ENCODE results near the gene GTF2H4.
"Not testable (repeated sequence)": the region's sequence is repeated elsewhere in the genome, so short reads cannot be mapped to it uniquely, and the experiment has no call there.

The GTF2H4 gene

DNA sequence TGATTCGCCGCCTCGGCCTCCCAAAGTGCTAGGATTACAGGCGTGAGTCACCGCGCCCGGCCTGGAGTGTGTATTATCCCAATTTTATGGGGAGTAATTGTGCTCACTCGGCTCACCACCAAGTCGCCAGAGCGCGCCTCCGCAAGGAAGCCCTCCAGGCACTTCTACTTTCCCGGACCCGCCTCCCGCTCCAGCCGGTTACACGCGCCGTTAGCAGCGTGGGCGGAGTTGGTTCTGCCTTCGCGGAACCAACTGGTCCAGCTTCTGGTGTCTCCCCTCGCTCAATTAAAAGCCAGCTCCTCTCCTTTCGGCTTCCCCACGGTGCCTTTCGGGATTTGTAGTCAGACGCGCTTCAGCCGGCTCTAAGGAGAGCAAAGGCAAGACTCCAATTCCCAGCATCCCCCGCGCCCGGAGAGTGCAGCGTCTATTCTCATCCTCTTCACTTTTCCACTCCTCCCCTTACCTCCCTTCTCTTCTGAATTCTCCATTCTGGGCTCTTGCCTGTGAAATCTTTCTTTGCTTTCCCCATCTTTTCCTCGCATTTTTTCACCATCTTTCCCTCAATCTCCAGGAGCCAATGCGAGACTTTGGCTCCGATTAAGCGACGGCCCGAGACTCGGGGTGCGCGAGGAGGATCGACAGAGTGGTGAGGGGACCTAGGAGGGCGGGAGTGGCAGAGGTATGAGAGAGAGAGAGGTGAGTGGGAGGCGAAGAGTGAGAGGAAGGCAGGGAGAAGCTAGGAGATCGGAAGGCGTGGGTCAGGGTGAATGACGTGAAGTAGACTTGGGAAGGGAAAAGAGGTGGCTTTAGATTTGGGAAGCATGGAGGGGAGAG is at the start of gene GTF2H4:
TSS of gene GTF2H4 (plus strand) at position 450 of the 834 bp plus-strand sequence.
- Histone ChIP-seq H3K27me3 (no peaks in the 10 kb centered on the region), H3K36me3 (peaks cover 28 to 39% (median 34%) of the 10 kb centered on the region in 11 experiments), H3K9me3 (replicated peaks in 1 of 11) (no peaks in the 10 kb centered on the region), H3K4me1 (peaks cover 19 to 32% (median 23%) of the 10 kb centered on the region in 10 experiments), H3K4me2 (peak within 1 kb of the TSS; percentile 83 to 97 (median 91)), H3K4me3 (peak within 1 kb of the TSS; percentile 80 to 96 (median 88)), H4K20me1 (peaks cover 0 to 6% (median 0%) of the 10 kb centered on the region in 11 experiments; a peak in 3 of 22 replicates), H3K9ac (peak within 1 kb of the TSS; percentile 77 to 90 (median 84)), H3K27ac (peak within 1 kb of the TSS; percentile 42 to 76 (median 60); a peak in 19 of 22 replicates)
- no peak for TF ChIP-seq Cebpa-rat (IDR thresholded peaks at IDR 0.05)

DNA sequence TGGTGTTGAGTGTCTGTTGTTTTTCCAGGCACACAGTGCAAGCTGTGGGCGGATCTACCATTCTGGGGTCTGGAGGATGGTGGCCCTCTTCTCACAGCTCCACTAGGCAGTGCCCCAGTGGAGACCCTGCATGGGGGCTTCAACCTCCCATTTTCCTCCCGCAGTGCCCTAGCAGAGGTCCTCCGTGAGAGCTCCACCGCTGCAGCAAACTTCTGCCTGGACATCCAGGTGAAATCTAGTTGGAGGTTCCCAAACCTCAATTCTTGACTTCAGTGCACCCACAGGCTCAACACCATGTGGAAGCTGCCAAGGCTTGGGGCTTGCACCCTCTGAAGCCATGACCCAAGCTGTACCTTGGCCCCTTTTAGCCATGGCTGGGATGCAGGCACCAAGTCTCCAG is 48.3 kb upstream of the GTF2H4 start:
- Histone ChIP-seq H3K9me3 (replicated peaks in 1 of 11) (peaks cover 29 to 65% (median 45%) of the 10 kb centered on the region in 11 experiments), H3K4me3 (peak overlapping the region in 3 of 10 experiments; percentile 1 to 34 (median 24); a peak in 3 of 20 replicates), H3K4me1 (peaks cover 15 to 51% (median 34%) of the 10 kb centered on the region in 10 experiments; a peak in 18 of 20 replicates)
- not testable (repeated sequence) for H3K9ac ChIP-seq, H3K36me3 ChIP-seq, H3K4me2 ChIP-seq, H3K27ac ChIP-seq, H3K27me3 ChIP-seq, H4K20me1 ChIP-seq

DNA sequence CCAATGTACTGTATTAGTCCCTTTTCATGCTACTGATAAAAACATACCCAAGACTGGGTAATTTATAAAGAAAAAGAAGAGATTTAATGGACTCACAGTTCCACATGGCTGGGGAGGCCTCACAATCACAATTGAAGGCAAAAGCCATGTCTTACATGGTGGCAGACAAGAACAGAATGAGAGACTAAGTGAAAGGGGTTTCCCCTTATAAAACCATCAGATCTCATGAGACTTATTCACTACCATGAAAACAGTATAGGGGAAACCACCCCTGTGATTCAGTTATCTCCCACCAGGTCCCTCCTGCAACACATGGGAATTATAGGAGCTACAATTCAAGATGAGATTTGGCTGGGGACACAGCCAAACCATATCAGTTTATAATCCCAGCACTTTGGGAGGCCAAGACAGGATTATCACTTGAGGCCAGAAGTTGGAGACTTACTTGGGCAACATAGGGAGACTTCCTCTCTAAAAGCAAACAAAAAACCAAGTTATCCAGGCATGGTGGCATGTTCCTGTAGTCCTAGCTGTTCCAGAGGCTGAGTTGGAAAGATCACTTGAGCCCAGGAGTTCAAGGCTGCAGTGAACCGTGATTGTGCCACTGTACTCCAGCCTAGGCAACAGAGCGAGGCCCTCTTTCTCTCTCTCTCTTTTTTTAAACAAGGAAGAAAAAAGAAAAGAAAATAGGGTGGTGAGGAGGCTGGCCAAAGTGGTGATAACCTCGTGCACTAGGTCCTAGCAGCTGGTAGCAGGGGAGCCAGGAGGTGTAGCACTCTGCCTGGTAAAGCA is 46.6 kb upstream of the GTF2H4 start:
- H3K9me3 ChIP-seq (replicated peaks in 1 of 11) = peaks cover 29 to 77% (median 45%) of the 10 kb centered on the region in 11 experiments
- H3K27me3 ChIP-seq = no peaks in the 10 kb centered on the region
- peaks cover 0 to 10% (median 0%) of the 10 kb centered on the region in 11 experiments; a peak in 5 of 22 replicates for H3K36me3 ChIP-seq
- peak overlapping the region in 5 of 11 experiments; percentile 2 to 51 (median 28); a peak in 5 of 22 replicates for H3K4me2 ChIP-seq
- H3K9ac ChIP-seq = no peak overlapping the region
- peaks cover 2 to 37% (median 22%) of the 10 kb centered on the region in 10 experiments; a peak in 18 of 20 replicates for H3K4me1 ChIP-seq
- no peak overlapping the region for H3K27ac ChIP-seq
- H4K20me1 ChIP-seq = no peaks in the 10 kb centered on the region
- no peak for TF ChIP-seq Cebpa-rat (IDR thresholded peaks at IDR 0.05)
- no peak overlapping the region for H3K4me3 ChIP-seq

DNA sequence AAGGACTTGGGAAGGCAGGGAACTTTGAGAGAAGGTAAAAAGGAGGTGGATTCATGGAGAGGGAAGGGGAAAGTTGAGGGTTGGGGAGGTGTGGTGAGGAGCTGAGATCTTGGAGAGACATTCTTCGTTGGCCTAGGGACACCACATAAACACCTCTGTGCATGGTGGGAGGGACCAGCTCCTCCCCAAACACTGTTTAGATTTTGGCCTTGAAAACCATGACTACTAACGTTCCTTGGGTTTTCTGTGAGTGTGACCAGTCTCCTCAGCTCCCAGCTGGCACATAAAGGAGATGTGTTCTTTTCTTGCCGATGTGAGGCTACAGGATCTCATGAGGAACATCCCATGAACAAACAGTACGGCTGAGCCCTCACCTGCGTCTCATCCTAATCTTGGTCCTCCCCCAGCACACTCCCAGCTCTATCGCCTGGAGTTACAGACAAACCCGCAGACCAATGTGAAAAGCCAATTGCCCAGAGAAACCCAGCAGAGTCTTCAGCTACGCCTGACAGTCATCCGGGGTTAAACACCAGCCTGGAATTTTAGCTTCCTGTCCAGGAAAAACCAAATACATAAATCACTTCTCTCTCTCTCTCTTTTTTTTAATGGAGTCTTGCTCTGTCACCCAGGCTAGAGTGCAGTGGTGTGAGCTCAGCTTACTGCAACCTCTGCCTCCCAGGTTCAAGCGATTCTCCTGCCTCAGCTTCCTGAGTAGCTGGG is 45.7 kb upstream of the GTF2H4 start:
- TF ChIP-seq Cebpa-rat (IDR thresholded peaks at IDR 0.05) = no peak
- Histone ChIP-seq H3K9me3 (replicated peaks in 1 of 11) (peaks cover 31 to 79% (median 49%) of the 10 kb centered on the region in 11 experiments), H3K9ac (no peak overlapping the region), H4K20me1 (no peaks in the 10 kb centered on the region), H3K4me1 (peaks cover 0 to 28% (median 13%) of the 10 kb centered on the region in 10 experiments; a peak in 14 of 20 replicates), H3K27ac (no peak overlapping the region), H3K36me3 (peaks cover 0 to 10% (median 0%) of the 10 kb centered on the region in 11 experiments; a peak in 5 of 22 replicates), H3K4me3 (no peak overlapping the region), H3K4me2 (peak overlapping the region in 5 of 11 experiments; percentile 2 to 51 (median 28); a peak in 4 of 22 replicates), H3K27me3 (no peaks in the 10 kb centered on the region)

DNA sequence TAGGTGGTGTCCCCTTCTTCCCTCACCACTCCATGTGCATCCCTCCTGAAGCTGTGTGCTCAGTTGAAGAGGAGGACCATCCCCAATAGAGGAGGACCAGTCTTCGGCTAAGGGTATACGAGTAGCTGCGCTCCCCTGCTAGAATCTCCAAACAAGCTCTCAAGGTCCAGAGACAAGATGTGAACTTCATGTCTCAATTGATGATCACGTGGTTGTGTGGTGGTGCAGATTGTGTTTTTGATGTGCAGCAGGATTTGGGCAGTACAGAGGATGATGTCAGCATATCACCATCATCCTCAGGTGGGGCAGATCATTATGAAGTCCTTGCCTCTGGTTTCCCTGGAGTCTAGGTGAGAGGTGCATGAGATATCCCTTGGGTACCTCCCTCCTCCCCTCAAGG is 43.7 kb upstream of the GTF2H4 start:
- Histone ChIP-seq H4K20me1 (no peaks in the 10 kb centered on the region), H3K27me3 (no peaks in the 10 kb centered on the region), H3K4me2 (no peak overlapping the region), H3K9ac (no peak overlapping the region), H3K36me3 (peaks cover 0 to 10% (median 0%) of the 10 kb centered on the region in 11 experiments; a peak in 6 of 22 replicates), H3K4me1 (peaks cover 0 to 14% (median 3%) of the 10 kb centered on the region in 10 experiments; a peak in 6 of 20 replicates), H3K4me3 (no peak overlapping the region), H3K9me3 (replicated peaks in 1 of 11) (peaks cover 38 to 86% (median 57%) of the 10 kb centered on the region in 11 experiments), H3K27ac (no peak overlapping the region)
- no peak for TF ChIP-seq Cebpa-rat (IDR thresholded peaks at IDR 0.05)

DNA sequence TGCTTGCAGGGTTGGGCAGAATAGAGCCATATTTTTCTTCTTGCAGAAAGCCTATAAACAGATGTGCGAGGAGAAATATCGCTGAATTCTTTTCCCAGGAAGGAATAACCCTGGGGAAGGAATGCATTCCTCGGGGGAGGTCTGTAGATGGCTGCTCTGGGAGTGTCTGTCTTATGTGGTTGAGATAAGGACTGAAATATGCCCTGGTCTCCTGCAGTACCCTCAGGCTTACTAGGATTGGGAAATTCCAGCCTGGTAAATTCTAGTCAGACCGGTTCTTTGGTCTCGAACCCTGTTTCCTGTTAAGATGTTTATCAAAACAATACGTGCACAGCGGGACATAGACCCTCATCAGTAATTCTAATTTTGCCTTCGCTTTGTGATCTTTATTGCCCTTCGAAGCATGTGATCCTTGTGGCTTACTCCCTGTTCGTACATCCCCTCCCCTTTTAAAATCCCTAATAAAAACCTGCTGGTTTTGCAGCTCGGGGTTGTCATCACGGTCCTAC is 38.7 kb upstream of the GTF2H4 start:
- H3K27ac ChIP-seq, H3K4me2 ChIP-seq, H3K4me3 ChIP-seq, H3K27me3 ChIP-seq, H4K20me1 ChIP-seq, H3K4me1 ChIP-seq, H3K9ac ChIP-seq: not testable (repeated sequence)
- Histone ChIP-seq H3K36me3 (peaks cover 0 to 16% (median 0%) of the 10 kb centered on the region in 11 experiments; a peak in 7 of 22 replicates), H3K9me3 (replicated peaks in 1 of 11) (peaks cover 59 to 84% (median 71%) of the 10 kb centered on the region in 11 experiments)

DNA sequence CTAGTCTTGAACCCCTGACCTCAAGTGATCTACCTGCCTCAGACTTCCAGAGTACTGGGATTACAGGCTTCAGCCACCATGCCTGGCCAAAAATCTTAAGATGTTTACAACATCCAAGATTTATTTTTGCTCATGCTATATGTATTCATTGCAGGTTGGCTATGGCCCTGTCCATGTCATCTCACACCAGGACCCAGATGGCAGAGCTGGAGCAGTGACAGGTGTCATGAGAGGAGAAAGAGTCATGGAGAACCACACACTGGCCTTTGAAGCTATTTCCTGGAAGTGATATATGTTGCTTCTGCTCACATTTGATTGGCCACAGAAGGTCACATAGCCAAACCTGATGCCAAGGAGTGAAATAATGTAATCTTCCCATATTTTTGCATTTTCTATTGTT is 37.5 kb upstream of the GTF2H4 start:
- H3K4me1 ChIP-seq = no peaks in the 10 kb centered on the region
- H3K4me3 ChIP-seq = 0 out of 20 replicates have a peak overlapping the region, but pooled peaks of 1 of the 10 experiments have one; percentile 17
- no peak overlapping the region for H3K9ac ChIP-seq
- H3K4me2 ChIP-seq = no peak overlapping the region
- peaks cover 59 to 78% (median 71%) of the 10 kb centered on the region in 11 experiments for H3K9me3 ChIP-seq (replicated peaks in 1 of 11)
- H4K20me1 ChIP-seq = no peaks in the 10 kb centered on the region
- TF ChIP-seq Cebpa-rat (IDR thresholded peaks at IDR 0.05) = no peak
- H3K27me3 ChIP-seq = no peaks in the 10 kb centered on the region
- H3K27ac ChIP-seq = no peak overlapping the region
- peaks cover 0 to 16% (median 0%) of the 10 kb centered on the region in 11 experiments; a peak in 7 of 22 replicates for H3K36me3 ChIP-seq

DNA sequence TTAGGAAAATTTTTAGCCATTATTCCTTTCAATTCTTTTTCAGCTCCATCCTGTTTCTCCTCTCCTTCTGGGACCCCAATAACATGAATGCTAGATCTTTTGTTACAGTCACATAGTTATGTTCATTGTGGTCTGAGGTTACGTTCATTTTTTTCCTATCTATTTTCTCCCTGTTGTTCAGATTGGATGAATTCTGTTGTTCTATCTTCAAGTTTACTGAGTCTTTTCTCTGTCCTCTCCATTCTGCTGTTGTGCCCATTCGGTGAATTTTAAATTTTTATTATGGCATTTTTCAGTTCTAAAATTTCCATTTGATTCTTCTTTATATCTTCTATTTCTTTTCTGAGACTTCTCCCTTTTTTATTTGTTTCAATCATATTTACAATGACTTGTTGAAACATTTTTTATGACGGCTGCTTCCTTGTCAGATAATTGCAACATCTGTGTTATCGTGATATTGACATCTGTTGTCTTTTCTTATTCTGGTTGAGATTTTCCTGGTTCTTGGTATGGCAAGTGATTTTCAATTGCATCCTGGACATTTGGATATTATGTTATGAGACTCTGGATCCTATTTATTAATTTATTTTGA is 36.3 kb upstream of the GTF2H4 start:
- no peak overlapping the region for H3K27ac ChIP-seq
- no peak overlapping the region for H3K4me2 ChIP-seq
- no peak overlapping the region for H3K9ac ChIP-seq
- no peak for TF ChIP-seq Cebpa-rat (IDR thresholded peaks at IDR 0.05)
- no peaks in the 10 kb centered on the region for H4K20me1 ChIP-seq
- no peaks in the 10 kb centered on the region for H3K27me3 ChIP-seq
- peaks cover 0 to 16% (median 0%) of the 10 kb centered on the region in 11 experiments; a peak in 7 of 22 replicates for H3K36me3 ChIP-seq
- H3K9me3 ChIP-seq (replicated peaks in 1 of 11) = peaks cover 59 to 78% (median 69%) of the 10 kb centered on the region in 11 experiments
- H3K4me1 ChIP-seq = peaks cover 0 to 9% (median under 1%) of the 10 kb centered on the region in 10 experiments; a peak in 7 of 20 replicates
- no peak overlapping the region for H3K4me3 ChIP-seq

Data from BLaER1 treated with 17β-estradiol and CSF1 and Interleukin-3, amounts not matched to agents 10 nM and 100 nM (cell line).